ENCODE results near the gene ANKRD16.
"Not testable (repeated sequence)": the region's sequence is repeated elsewhere in the genome, so short reads cannot be mapped to it uniquely, and the experiment has no call there.

ANKRD16 gene

GRCh38 chr10:5866451-5867081 is 23.1 kb downstream of the ANKRD16 start:
- not testable (repeated sequence) for H2BK5ac ChIP-seq (ENCODE audit: low read length); H3K4ac ChIP-seq (ENCODE audit: low read depth, low read length); H3K23ac ChIP-seq (ENCODE audit: low read length); H2BK120ac ChIP-seq (ENCODE audit: low read depth, low read length); H3K4me2 ChIP-seq (ENCODE audit: low read length); H3K4me1 ChIP-seq (ENCODE audit: control insufficient read depth, low read depth, low read length); H3K27ac ChIP-seq (ENCODE audit: low read depth, low read length); H3K56ac ChIP-seq (ENCODE audit: low read length); H3K36me3 ChIP-seq (ENCODE audit: control insufficient read depth, insufficient read depth, low read length); H3K79me1 ChIP-seq (ENCODE audit: low read length); H2AK5ac ChIP-seq (ENCODE audit: low read length); H3K18ac ChIP-seq (ENCODE audit: low read length); H4K5ac ChIP-seq (ENCODE audit: low read length); H2BK15ac ChIP-seq (replicated peaks; ENCODE audit: low read depth); DNase-seq; H3K27me3 ChIP-seq (ENCODE audit: insufficient read depth, low read length, poor library complexity); H4K8ac ChIP-seq (ENCODE audit: low read depth, low read length); H3K4me3 ChIP-seq (ENCODE audit: low read length); H3K79me2 ChIP-seq (ENCODE audit: control insufficient read depth, insufficient read depth, low read length); H3K9ac ChIP-seq (ENCODE audit: low read length)
- no CpG with 5 or more reads among the region's 5 CpGs for WGBS (ENCODE audit: extremely low coverage, insufficient coverage, low lambda C conversion rate)

- not testable (repeated sequence) for H3K4me3 ChIP-seq (ENCODE audit: low read length); H3K4ac ChIP-seq (ENCODE audit: low read depth, low read length); H2BK120ac ChIP-seq (ENCODE audit: low read depth, low read length); H2BK15ac ChIP-seq (replicated peaks; ENCODE audit: low read depth); H3K27me3 ChIP-seq (ENCODE audit: insufficient read depth, low read length, poor library complexity); H3K56ac ChIP-seq (ENCODE audit: low read length); H3K23ac ChIP-seq (ENCODE audit: low read length); H3K79me1 ChIP-seq (ENCODE audit: low read length); H4K8ac ChIP-seq (ENCODE audit: low read depth, low read length); H3K27ac ChIP-seq (ENCODE audit: low read depth, low read length); H4K5ac ChIP-seq (ENCODE audit: low read length); H3K36me3 ChIP-seq (ENCODE audit: control insufficient read depth, insufficient read depth, low read length); H3K4me1 ChIP-seq (ENCODE audit: control insufficient read depth, low read depth, low read length); H3K79me2 ChIP-seq (ENCODE audit: control insufficient read depth, insufficient read depth, low read length); H3K9ac ChIP-seq (ENCODE audit: low read length); H3K18ac ChIP-seq (ENCODE audit: low read length); H3K4me2 ChIP-seq (ENCODE audit: low read length); H2BK5ac ChIP-seq (ENCODE audit: low read length); DNase-seq; H2AK5ac ChIP-seq (ENCODE audit: low read length)
- no CpG with 5 or more reads among the region's 9 CpGs for WGBS (ENCODE audit: extremely low coverage, insufficient coverage, low lambda C conversion rate)
Observed at GRCh38 chr10:5862981-5863685, 26.6 kb downstream of the ANKRD16 start.

GRCh38 chr10:5862360-5862961 is 27.2 kb downstream of the ANKRD16 start:
- WGBS (ENCODE audit: extremely low coverage, insufficient coverage, low lambda C conversion rate) = no CpG with 5 or more reads among the region's 7 CpGs
- no peaks in the 10 kb centered on the region for H3K79me1 ChIP-seq (ENCODE audit: low read length)
- H3K4me2 ChIP-seq (ENCODE audit: low read length) = no peak overlapping the region
- H3K18ac ChIP-seq (ENCODE audit: low read length) = no peak overlapping the region
- DNase-seq = no peak
- no peak overlapping the region for H3K9ac ChIP-seq (ENCODE audit: low read length)
- H3K4me3 ChIP-seq (ENCODE audit: low read length) = no peak overlapping the region
- no peak overlapping the region for H2BK120ac ChIP-seq (ENCODE audit: low read depth, low read length)
- H3K27ac ChIP-seq (ENCODE audit: low read depth, low read length) = no peak overlapping the region
- no peak overlapping the region for H3K23ac ChIP-seq (ENCODE audit: low read length)
- H2BK5ac ChIP-seq (ENCODE audit: low read length) = no peak overlapping the region
- no peak overlapping the region for H3K56ac ChIP-seq (ENCODE audit: low read length)
- H3K27me3 ChIP-seq (ENCODE audit: insufficient read depth, low read length, poor library complexity) = no peaks in the 10 kb centered on the region
- no peak overlapping the region for H4K8ac ChIP-seq (ENCODE audit: low read depth, low read length)
- no peak overlapping the region for H2AK5ac ChIP-seq (ENCODE audit: low read length)
- H3K4ac ChIP-seq (ENCODE audit: low read depth, low read length) = no peak overlapping the region
- no peaks in the 10 kb centered on the region for H3K4me1 ChIP-seq (ENCODE audit: control insufficient read depth, low read depth, low read length)
- H3K36me3 ChIP-seq (ENCODE audit: control insufficient read depth, insufficient read depth, low read length) = no peaks in the 10 kb centered on the region
- H4K5ac ChIP-seq (ENCODE audit: low read length) = no peak overlapping the region
- H2BK15ac ChIP-seq (replicated peaks; ENCODE audit: low read depth) = no peak overlapping the region
- H3K79me2 ChIP-seq (ENCODE audit: control insufficient read depth, insufficient read depth, low read length) = no peaks in the 10 kb centered on the region

GRCh38 chr10:5860066-5860465 is 29.6 kb downstream of the ANKRD16 start:
- Histone ChIP-seq H3K4me3 (ENCODE audit: low read length) (no peak overlapping the region), H3K79me2 (ENCODE audit: control insufficient read depth, insufficient read depth, low read length) (no peaks in the 10 kb centered on the region), H3K23ac (ENCODE audit: low read length) (no peak overlapping the region), H2BK15ac (replicated peaks; ENCODE audit: low read depth) (no peak overlapping the region), H3K4me1 (ENCODE audit: control insufficient read depth, low read depth, low read length) (no peaks in the 10 kb centered on the region), H3K79me1 (ENCODE audit: low read length) (no peaks in the 10 kb centered on the region), H3K4me2 (ENCODE audit: low read length) (no peak overlapping the region), H3K27ac (ENCODE audit: low read depth, low read length) (no peak overlapping the region), H2AK5ac (ENCODE audit: low read length) (no peak overlapping the region), H2BK120ac (ENCODE audit: low read depth, low read length) (no peak overlapping the region), H4K8ac (ENCODE audit: low read depth, low read length) (no peak overlapping the region), H3K27me3 (ENCODE audit: insufficient read depth, low read length, poor library complexity) (no peaks in the 10 kb centered on the region), H2BK5ac (ENCODE audit: low read length) (no peak overlapping the region), H3K9ac (ENCODE audit: low read length) (no peak overlapping the region), H4K5ac (ENCODE audit: low read length) (no peak overlapping the region), H3K18ac (ENCODE audit: low read length) (no peak overlapping the region), H3K4ac (ENCODE audit: low read depth, low read length) (no peak overlapping the region), H3K56ac (ENCODE audit: low read length) (no peak overlapping the region), H3K36me3 (ENCODE audit: control insufficient read depth, insufficient read depth, low read length) (no peaks in the 10 kb centered on the region)
- WGBS (ENCODE audit: extremely low coverage, insufficient coverage, low lambda C conversion rate) = no CpG with 5 or more reads among the region's 7 CpGs
- no peak for DNase-seq

- no peak overlapping the region for H2BK5ac ChIP-seq (ENCODE audit: low read length)
- H3K27me3 ChIP-seq (ENCODE audit: insufficient read depth, low read length, poor library complexity) = no peaks in the 10 kb centered on the region
- no peak for DNase-seq
- no peak overlapping the region for H3K23ac ChIP-seq (ENCODE audit: low read length)
- H3K9ac ChIP-seq (ENCODE audit: low read length) = no peak overlapping the region
- H3K79me2 ChIP-seq (ENCODE audit: control insufficient read depth, insufficient read depth, low read length) = no peaks in the 10 kb centered on the region
- no peak overlapping the region for H2BK15ac ChIP-seq (replicated peaks; ENCODE audit: low read depth)
- no peak overlapping the region for H4K8ac ChIP-seq (ENCODE audit: low read depth, low read length)
- H3K27ac ChIP-seq (ENCODE audit: low read depth, low read length) = no peak overlapping the region
- no peak overlapping the region for H3K18ac ChIP-seq (ENCODE audit: low read length)
- no CpG with 5 or more reads among the region's 5 CpGs for WGBS (ENCODE audit: extremely low coverage, insufficient coverage, low lambda C conversion rate)
- no peak overlapping the region for H3K56ac ChIP-seq (ENCODE audit: low read length)
- H3K4ac ChIP-seq (ENCODE audit: low read depth, low read length) = no peak overlapping the region
- no peaks in the 10 kb centered on the region for H3K4me1 ChIP-seq (ENCODE audit: control insufficient read depth, low read depth, low read length)
- no peaks in the 10 kb centered on the region for H3K36me3 ChIP-seq (ENCODE audit: control insufficient read depth, insufficient read depth, low read length)
- no peak overlapping the region for H4K5ac ChIP-seq (ENCODE audit: low read length)
- H3K4me3 ChIP-seq (ENCODE audit: low read length) = no peak overlapping the region
- H2AK5ac ChIP-seq (ENCODE audit: low read length) = no peak overlapping the region
- H3K4me2 ChIP-seq (ENCODE audit: low read length) = no peak overlapping the region
- H3K79me1 ChIP-seq (ENCODE audit: low read length) = no peaks in the 10 kb centered on the region
- H2BK120ac ChIP-seq (ENCODE audit: low read depth, low read length) = no peak overlapping the region
Observed at GRCh38 chr10:5858811-5859210, 30.9 kb downstream of the ANKRD16 start.
